Mesenchymal stem cell (in vitro differentiated cells and primary cell): ENCODE results near the gene MSI2.

ENCODE experiments used
- DNase-seq: peaks from one replicate; pipeline ENCODE4 v3.0.0-alpha.2; 2013
- H2AFZ ChIP-seq: one replicate; pipeline ENCODE4 v1.6.1; 2013; ENCODE audit warnings: low read depth, mild to moderate bottlenecking, control low read depth, inconsistent platforms, low read length, moderate library complexity
- H2AK5ac ChIP-seq: 2 replicates; pipeline ENCODE4 v1.6.1; 2013; ENCODE audit warnings: low read length, moderate library complexity, mild to moderate bottlenecking, inconsistent platforms; ENCODE audit not compliant: severe bottlenecking
- H2BK120ac ChIP-seq: one replicate; pipeline ENCODE4 v1.6.1; 2013; ENCODE audit warnings: low read depth, mild to moderate bottlenecking, inconsistent platforms, low read length, moderate library complexity
- H2BK12ac ChIP-seq, 2 experiments: one replicate each; pipeline ENCODE4 v1.6.1; 2013; ENCODE audit warnings: inconsistent platforms in 2 of 2, low read length in 2 of 2, mild to moderate bottlenecking in 2 of 2, moderate library complexity in 2 of 2, control low read depth in 1 of 2
- H2BK15ac ChIP-seq: one replicate; pipeline ENCODE4 v1.6.1; 2013; ENCODE audit warnings: mild to moderate bottlenecking, low read depth, inconsistent platforms; ENCODE audit not compliant: poor library complexity, severe bottlenecking
- H2BK5ac ChIP-seq: 2 replicates; pipeline ENCODE4 v1.6.1; 2013; ENCODE audit warnings: low read depth, mild to moderate bottlenecking, low read length, control low read depth, inconsistent platforms; ENCODE audit not compliant: poor library complexity, severe bottlenecking
- H3K14ac ChIP-seq, 2 experiments: one replicate each; pipeline ENCODE4 v1.6.1; 2013; ENCODE audit warnings: inconsistent platforms in 2 of 2, low read length in 2 of 2, control low read depth in 1 of 2, mild to moderate bottlenecking in 1 of 2, moderate library complexity in 1 of 2
- H3K18ac ChIP-seq, 2 experiments: one replicate each; pipeline ENCODE4 v1.6.1; 2013; ENCODE audit warnings: inconsistent platforms in 2 of 2, low read length in 2 of 2, control low read depth in 1 of 2, low read depth in 1 of 2, mild to moderate bottlenecking in 1 of 2
- H3K23ac ChIP-seq, 2 experiments: one replicate each; pipeline ENCODE4 v1.6.1; 2013; ENCODE audit warnings: inconsistent platforms in 2 of 2, low read length in 2 of 2, mild to moderate bottlenecking in 2 of 2, moderate library complexity in 2 of 2, control low read depth in 1 of 2
- H3K27ac ChIP-seq: 2 replicates; pipeline ENCODE4 v1.5.1; 2013; ENCODE audit warnings: mild to moderate bottlenecking, moderate library complexity, low read length, control low read depth, inconsistent platforms; ENCODE audit not compliant: poor library complexity, severe bottlenecking
- H3K27me3 ChIP-seq, 2 experiments: 2 replicates each; pipeline versions ENCODE4 v1.6.1 to v1.7.0; 2013; ENCODE audit warnings: low read length in 2 of 2, mild to moderate bottlenecking in 2 of 2, moderate library complexity in 2 of 2, control low read depth in 1 of 2, inconsistent platforms in 1 of 2; ENCODE audit not compliant: control insufficient read depth in 1 of 2, insufficient read depth in 1 of 2
- H3K36me3 ChIP-seq, 2 experiments: 2 replicates each; pipeline versions ENCODE4 v1.6.1 to v1.7.0; 2013; ENCODE audit warnings: low read length in 2 of 2, control low read depth in 1 of 2, inconsistent platforms in 1 of 2, low read depth in 1 of 2, mild to moderate bottlenecking in 1 of 2; ENCODE audit not compliant: insufficient read depth in 2 of 2, control insufficient read depth in 1 of 2
- H3K4ac ChIP-seq, 2 experiments: one replicate each; pipeline ENCODE4 v1.6.1; 2013; ENCODE audit warnings: inconsistent platforms in 2 of 2, low read length in 2 of 2, mild to moderate bottlenecking in 2 of 2, moderate library complexity in 2 of 2, control low read depth in 1 of 2, low read depth in 1 of 2
- H3K4me1 ChIP-seq: 2 replicates; pipeline ENCODE4 v1.6.1; 2013; ENCODE audit warnings: low read depth, low read length, control low read depth; ENCODE audit not compliant: control insufficient read depth, insufficient read depth
- H3K4me2 ChIP-seq: 2 replicates; pipeline ENCODE4 v1.6.1; 2013; ENCODE audit warnings: low read length, mild to moderate bottlenecking, inconsistent platforms; ENCODE audit not compliant: poor library complexity, severe bottlenecking
- H3K4me3 ChIP-seq, 2 experiments: 2 replicates each; pipeline versions ENCODE4 v1.5.1 to v1.7.0; 2013; ENCODE audit warnings: low read length in 2 of 2, mild to moderate bottlenecking in 2 of 2, control low read depth in 1 of 2, low read depth in 1 of 2; ENCODE audit not compliant: insufficient read depth in 1 of 2
- H3K79me1 ChIP-seq: replicated peaks from 2 replicates; pipeline ENCODE4 v1.6.1; 2013; ENCODE audit warnings: mild to moderate bottlenecking, control low read depth, low read length, inconsistent platforms; ENCODE audit not compliant: poor library complexity, severe bottlenecking
- H3K9ac ChIP-seq: 2 replicates; pipeline ENCODE4 v1.7.0; 2013; ENCODE audit warnings: mild to moderate bottlenecking, low read length, moderate library complexity
- H3K9me3 ChIP-seq: 2 replicates; pipeline ENCODE4 v1.7.0; 2013; ENCODE audit warnings: mild to moderate bottlenecking, low read length; ENCODE audit not compliant: control insufficient read depth
- H4K8ac ChIP-seq: one replicate; pipeline ENCODE4 v1.6.1; 2013; ENCODE audit warnings: inconsistent platforms, mild to moderate bottlenecking, low read length, moderate library complexity
- H4K91ac ChIP-seq: one replicate; pipeline ENCODE4 v1.6.1; 2013; ENCODE audit warnings: mild to moderate bottlenecking, low read length, inconsistent platforms
- WGBS: methylation state at CpG from one replicate; pipeline ENCODE4 v1.1.7; 2013; ENCODE audit warnings: mixed read lengths; 5-methylcytosine and 5-hydroxymethylcytosine counted together

Gene MSI2

GRCh38 chr17:57372156-57372555 is 115.8 kb downstream of the MSI2 start:
- Histone ChIP-seq H3K36me3 (peaks cover 0 to 3% of the 10 kb centered on the region in 2 experiments), H2BK5ac (no peak overlapping the region), H3K27me3 (no peaks in the 10 kb centered on the region), H4K91ac (no peak overlapping the region), H2AK5ac (no peak overlapping the region), H3K23ac (no peak overlapping the region), H3K79me1 (peaks cover 15% of the 10 kb centered on the region), H3K27ac (peak overlapping the region; percentile 25), H3K9me3 (peaks cover 14% of the 10 kb centered on the region), H3K4ac (no peak overlapping the region), H2AFZ (no peak overlapping the region), H3K9ac (no peak overlapping the region), H2BK120ac (no peak overlapping the region), H3K4me2 (no peak overlapping the region), H3K4me3 (no peak overlapping the region), H3K14ac (no peak overlapping the region), H3K4me1 (peaks cover 20% of the 10 kb centered on the region), H4K8ac (no peak overlapping the region), H2BK15ac (no peak overlapping the region), H2BK12ac (no peak overlapping the region), H3K18ac (no peak overlapping the region)
- WGBS, result no CpG with 5 or more reads among the region's 3 CpGs
- peak; percentile 55 for DNase-seq

- H3K4me3 ChIP-seq, result no peak overlapping the region
- peaks cover 0 to 3% of the 10 kb centered on the region in 2 experiments for H3K36me3 ChIP-seq
- H2AK5ac ChIP-seq, result no peak overlapping the region
- H3K4me1 ChIP-seq, result peaks cover 17% of the 10 kb centered on the region
- no peak overlapping the region for H3K4ac ChIP-seq
- H2BK120ac ChIP-seq, result no peak overlapping the region
- H3K9ac ChIP-seq, result no peak overlapping the region
- no peaks in the 10 kb centered on the region for H3K27me3 ChIP-seq
- H2BK12ac ChIP-seq, result peak overlapping the region in 1 of 2 experiments; percentile 42
- H3K23ac ChIP-seq, result no peak overlapping the region
- DNase-seq, result no peak
- H2BK15ac ChIP-seq, result no peak overlapping the region
- no peak overlapping the region for H3K18ac ChIP-seq
- H2AFZ ChIP-seq, result no peak overlapping the region
- no peak overlapping the region for H3K14ac ChIP-seq
- no peak overlapping the region for H4K91ac ChIP-seq
- peaks cover 14% of the 10 kb centered on the region for H3K9me3 ChIP-seq
- H2BK5ac ChIP-seq, result no peak overlapping the region
- peaks cover 11% of the 10 kb centered on the region for H3K79me1 ChIP-seq
- no CpG with 5 or more reads among the region's 4 CpGs for WGBS
- no peak overlapping the region for H4K8ac ChIP-seq
- no peak overlapping the region for H3K4me2 ChIP-seq
- H3K27ac ChIP-seq, result no peak overlapping the region
Observed at GRCh38 chr17:57373048-57373447, 116.7 kb downstream of the MSI2 start.

- Histone ChIP-seq H2AFZ (no peak overlapping the region), H3K4me1 (peaks cover 15% of the 10 kb centered on the region), H3K14ac (no peak overlapping the region), H4K8ac (no peak overlapping the region), H3K9ac (no peak overlapping the region), H3K4me3 (peak overlapping the region in 1 of 2 experiments; percentile 2), H3K4me2 (no peak overlapping the region), H3K36me3 (peaks cover 0 to 3% of the 10 kb centered on the region in 2 experiments), H3K4ac (peak overlapping the region in 1 of 2 experiments; percentile 53), H3K27ac (no peak overlapping the region), H2BK120ac (no peak overlapping the region), H2BK5ac (no peak overlapping the region), H2BK15ac (no peak overlapping the region), H3K27me3 (no peaks in the 10 kb centered on the region), H3K18ac (peak overlapping the region in 1 of 2 experiments; percentile 24), H4K91ac (no peak overlapping the region), H3K79me1 (peaks cover 12% of the 10 kb centered on the region), H3K9me3 (peaks cover 14% of the 10 kb centered on the region), H3K23ac (no peak overlapping the region), H2BK12ac (no peak overlapping the region), H2AK5ac (peak overlapping the region; percentile 20)
- DNase-seq, result no peak
- no CpG with 5 or more reads among the region's 2 CpGs for WGBS
Observed at GRCh38 chr17:57373756-57374155, 117.4 kb downstream of the MSI2 start.

GRCh38 chr17:57375040-57375769 is 118.9 kb downstream of the MSI2 start:
- H3K23ac ChIP-seq, result no peak overlapping the region
- WGBS, result 84% methylated on average over 8 of the region's 11 CpGs
- DNase-seq, result no peak

More at GRCh38 chr17:57375040-57375769, 118.9 kb downstream of the MSI2 start:
- H3K4ac ChIP-seq, result no peak overlapping the region
- no peak overlapping the region for H2AK5ac ChIP-seq
- H3K18ac ChIP-seq, result no peak overlapping the region
- H3K9me3 ChIP-seq, result peaks cover 14% of the 10 kb centered on the region
- no peak overlapping the region for H3K9ac ChIP-seq
- no peak overlapping the region for H3K14ac ChIP-seq
- no peak overlapping the region for H3K4me3 ChIP-seq
- H2AFZ ChIP-seq, result no peak overlapping the region
- H2BK5ac ChIP-seq, result no peak overlapping the region
- H4K91ac ChIP-seq, result no peak overlapping the region
- no peak overlapping the region for H2BK12ac ChIP-seq
- no peak overlapping the region for H2BK15ac ChIP-seq
- H3K4me2 ChIP-seq, result no peak overlapping the region
- no peak overlapping the region for H3K27ac ChIP-seq
- no peak overlapping the region for H4K8ac ChIP-seq
- peaks cover 16% of the 10 kb centered on the region for H3K79me1 ChIP-seq
- H2BK120ac ChIP-seq, result no peak overlapping the region
- H3K4me1 ChIP-seq, result peaks cover 13% of the 10 kb centered on the region
- peaks cover 0 to 5% of the 10 kb centered on the region in 2 experiments for H3K36me3 ChIP-seq
- H3K27me3 ChIP-seq, result no peaks in the 10 kb centered on the region
